CD1c-positive myeloid dendritic cell (primary cell): ENCODE data around the gene MAU2.
A peak's percentile ranks its signal among the peaks of the same experiment; 100 is the strongest.

Source experiments
- DNase-seq: peaks from one replicate; pipeline ENCODE4 v3.0.0-alpha.2; 2016; ENCODE audit errors: extremely low spot score

MAU2 gene, protein sequence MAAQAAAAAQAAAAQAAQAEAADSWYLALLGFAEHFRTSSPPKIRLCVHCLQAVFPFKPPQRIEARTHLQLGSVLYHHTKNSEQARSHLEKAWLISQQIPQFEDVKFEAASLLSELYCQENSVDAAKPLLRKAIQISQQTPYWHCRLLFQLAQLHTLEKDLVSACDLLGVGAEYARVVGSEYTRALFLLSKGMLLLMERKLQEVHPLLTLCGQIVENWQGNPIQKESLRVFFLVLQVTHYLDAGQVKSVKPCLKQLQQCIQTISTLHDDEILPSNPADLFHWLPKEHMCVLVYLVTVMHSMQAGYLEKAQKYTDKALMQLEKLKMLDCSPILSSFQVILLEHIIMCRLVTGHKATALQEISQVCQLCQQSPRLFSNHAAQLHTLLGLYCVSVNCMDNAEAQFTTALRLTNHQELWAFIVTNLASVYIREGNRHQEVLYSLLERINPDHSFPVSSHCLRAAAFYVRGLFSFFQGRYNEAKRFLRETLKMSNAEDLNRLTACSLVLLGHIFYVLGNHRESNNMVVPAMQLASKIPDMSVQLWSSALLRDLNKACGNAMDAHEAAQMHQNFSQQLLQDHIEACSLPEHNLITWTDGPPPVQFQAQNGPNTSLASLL

DNA sequence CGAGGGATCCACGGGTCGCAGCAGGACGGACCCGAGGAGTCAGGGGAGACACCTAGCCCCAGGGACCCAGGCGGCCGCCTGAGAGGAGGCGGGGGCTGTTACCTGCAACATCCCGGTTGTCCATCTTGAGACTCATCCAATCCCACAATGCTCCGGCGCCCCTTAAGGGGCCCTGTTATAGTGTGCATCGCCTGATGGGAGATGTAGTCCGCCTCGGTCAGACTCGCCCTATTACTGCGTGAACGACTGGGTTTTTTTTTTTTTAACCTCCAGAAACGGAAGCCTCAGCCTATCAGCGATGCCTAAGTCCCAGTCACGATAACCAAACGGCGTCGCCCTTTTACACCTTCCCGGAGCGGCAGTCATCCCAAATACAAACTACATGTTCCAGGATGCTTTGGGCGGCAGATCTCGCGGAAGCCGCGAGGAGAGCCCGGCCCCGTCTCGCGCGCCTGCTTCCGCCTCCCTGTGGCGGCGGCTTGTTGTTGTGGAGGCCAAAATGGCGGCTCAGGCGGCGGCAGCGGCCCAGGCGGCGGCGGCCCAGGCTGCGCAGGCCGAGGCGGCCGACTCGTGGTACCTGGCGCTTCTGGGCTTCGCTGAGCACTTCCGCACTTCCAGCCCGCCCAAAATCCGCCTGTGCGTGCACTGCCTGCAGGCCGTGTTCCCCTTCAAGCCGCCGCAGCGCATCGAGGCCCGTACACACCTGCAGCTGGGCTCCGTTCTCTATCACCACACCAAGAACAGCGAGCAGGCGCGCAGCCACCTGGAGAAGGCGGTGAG is at the start of gene MAU2, which contains the start of gene SUGP1:
Gene MAU2 (plus strand): TSS at position 469 of the 780 bp plus-strand sequence. CDS start 31 bp downstream, at position 500.
Gene SUGP1 (minus strand): TSS at position 149 of the 780 bp plus-strand sequence. CDS start 13 bp downstream, at position 136.
- peak; percentile 95 for DNase-seq

DNA sequence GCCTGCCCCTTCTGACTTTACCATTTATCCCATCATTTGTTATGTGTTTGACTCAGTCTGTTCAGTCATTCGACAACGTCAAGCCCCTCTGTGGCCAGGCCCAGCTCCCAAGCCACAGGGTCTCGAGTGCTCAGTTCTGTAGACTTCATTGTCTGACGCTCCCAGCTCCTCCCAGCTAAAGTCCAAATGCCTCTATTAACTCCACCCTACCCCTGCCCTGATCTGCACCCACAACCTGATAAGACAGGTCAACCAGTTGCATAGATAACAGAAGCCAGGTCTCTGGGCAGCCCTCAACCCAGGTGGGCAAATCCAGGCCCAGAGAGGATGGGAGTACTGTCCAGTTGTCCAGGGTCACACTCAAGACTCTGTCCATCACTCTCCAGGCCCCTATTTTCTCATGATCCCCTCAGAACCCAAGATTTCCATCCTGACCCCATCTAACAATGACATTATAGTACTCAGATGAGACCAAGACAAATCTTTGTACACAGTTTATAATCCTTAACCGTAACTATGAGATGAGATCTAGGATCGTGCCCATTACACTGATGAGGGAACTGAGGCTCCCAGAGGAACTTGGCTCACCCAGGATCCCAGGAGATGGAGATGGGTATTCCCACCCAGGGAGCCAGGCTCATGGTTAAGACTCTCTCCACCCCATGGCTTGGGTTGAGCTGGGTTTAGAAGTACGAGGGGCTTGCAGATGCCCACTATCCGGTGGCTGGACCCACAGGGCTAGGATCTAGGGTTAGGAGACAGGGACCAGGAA is 48.6 kb upstream of the MAU2 start:
- no peak for DNase-seq

DNA sequence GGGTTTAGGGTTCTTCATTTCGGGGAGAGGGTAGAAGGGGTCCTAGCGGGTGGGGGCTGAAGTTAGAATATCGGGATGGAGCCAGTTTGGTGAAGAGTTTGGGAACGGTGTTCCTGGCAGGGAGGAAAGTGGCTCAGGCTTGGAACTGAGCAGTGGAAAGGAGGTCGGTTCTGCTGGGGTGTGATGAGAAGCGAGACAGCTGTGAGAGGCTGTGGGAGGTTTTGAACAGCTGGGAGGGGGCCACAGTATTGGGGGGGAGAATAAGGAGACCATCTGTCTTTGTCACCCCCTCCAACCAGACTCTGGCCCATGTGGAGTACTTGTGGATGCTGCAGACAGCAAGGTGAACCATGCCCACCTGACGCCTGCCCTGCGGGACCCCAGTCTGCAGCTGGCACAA is 46.5 kb upstream of the MAU2 start:
- DNase-seq: no peak

DNA sequence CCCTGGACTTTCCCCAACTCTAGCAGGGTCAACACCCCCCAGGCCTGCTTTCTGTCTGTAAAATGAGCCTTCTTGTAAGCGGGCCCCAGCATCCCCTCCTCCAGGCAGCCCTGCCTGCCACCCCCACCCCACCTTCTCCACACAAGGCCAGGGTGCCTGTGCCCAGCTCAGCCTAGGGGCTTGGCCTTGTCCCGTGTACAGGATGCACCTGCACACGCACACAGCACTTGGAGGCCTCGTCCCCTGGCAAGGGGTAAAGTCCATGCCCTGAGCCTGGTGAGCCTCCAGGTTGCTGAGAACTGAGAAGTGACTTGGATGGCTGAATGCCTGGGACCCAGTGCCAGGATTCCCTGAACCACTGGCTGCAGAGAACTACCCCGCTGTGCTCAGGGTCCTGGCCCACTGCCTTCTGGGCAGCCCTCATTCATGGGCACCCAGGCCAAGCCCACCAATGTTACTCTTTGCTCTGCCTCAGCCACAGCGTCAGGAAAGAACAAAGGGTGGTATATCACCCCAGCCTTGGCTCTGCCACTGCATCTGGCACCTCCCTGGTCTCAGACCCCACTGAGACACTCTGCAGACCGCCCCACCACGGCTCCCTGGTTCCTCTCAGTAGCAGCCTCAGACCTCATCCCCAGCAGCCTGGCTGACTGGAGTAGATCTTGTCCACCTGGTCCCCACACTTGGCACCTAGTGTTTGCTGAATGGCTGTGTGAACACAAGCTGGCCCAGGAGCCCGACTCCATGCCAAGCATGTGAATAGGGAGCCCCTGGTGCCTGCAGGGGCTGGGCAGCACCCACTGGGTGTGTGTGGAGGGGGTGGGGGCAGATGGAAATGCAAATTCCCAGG is 45.7 kb upstream of the MAU2 start:
- DNase-seq: no peak

DNA sequence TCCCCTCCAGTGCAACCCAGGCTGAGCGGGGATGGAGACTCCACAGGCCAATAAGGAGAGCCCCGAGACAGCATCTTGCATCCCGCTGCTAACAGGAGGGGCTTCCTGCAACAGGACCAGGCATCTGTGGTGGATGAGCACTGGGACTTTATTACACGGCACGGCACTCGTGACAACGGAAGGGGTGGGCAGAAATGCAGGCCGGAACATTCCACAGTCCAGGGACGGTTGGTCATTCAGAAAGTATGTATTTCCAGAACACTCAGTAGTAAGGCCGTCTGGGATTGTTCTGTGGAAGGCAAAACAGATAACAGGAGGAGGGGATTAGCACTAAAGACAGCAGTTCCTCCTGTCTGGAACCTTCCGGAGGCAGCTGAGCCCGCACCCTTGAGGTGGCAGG is 44.2 kb upstream of the MAU2 start:
- no peak for DNase-seq

DNA sequence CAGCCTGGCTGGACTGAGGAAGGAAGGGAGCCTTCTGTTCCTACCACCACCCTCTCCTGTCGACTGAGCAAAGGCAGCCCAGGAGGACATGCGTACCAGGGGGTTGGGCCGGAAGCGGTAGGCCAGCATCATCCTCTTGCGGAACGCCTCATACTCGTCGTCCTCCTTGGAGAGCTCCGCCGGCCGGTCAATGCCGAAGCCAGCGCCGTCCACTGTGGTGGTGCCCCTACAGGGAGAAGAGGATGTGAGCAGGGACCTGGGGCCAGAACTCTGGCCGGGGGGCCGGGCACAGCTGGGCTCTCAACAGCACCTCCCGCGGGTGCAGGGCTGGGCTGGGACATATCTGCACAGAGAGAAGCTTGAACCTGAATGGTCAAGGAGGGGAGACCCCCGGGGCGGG is 43.8 kb upstream of the MAU2 start:
- DNase-seq: no peak

DNA sequence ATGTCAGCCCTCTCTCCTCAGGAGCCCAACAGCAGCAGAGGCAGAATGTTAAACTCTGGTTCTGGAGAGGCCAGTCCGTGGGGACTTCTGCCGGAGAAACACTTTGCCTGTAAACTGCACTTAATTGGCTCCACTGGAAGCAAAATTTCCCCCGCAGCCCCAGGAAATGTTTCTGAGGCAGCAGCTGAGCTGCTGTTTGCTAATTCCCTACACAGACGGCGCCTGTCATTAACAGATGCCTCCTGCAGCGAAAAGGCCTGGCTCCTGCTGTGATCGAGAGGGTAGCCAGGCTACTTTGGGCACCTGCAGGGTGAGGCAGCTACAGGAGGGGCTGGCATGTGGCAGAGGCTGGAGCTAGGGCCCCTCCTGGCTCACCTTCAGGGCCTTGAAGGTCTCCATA is 42.3 kb upstream of the MAU2 start:
- no peak for DNase-seq

DNA sequence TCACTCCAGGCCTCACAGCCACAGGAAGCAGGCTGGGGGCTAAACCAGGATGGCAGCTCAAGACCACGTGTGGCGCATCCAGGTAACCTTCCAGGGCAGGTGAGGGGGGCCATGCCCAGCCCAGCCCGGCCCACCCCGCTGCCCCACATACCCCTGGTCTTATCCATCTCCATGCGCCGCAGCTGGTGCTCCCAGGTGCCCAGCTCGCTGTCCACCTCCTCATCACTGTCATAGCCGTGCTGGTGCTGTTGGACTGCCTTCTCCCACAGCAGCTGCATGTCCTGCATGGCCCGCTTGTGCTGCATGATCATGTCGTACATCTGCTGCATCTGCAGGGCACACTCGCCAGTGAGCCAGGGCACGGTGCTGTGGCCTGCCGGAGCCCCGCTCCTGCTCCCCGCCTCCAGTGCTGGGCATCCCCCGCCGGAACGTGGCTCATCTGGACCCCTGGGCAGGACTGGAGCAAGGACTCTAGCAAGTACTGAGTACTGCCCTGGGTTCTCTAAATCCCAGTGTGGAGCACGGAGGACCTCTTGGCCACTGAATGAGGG is 41.5 kb upstream of the MAU2 start:
- DNase-seq: no peak

DNA sequence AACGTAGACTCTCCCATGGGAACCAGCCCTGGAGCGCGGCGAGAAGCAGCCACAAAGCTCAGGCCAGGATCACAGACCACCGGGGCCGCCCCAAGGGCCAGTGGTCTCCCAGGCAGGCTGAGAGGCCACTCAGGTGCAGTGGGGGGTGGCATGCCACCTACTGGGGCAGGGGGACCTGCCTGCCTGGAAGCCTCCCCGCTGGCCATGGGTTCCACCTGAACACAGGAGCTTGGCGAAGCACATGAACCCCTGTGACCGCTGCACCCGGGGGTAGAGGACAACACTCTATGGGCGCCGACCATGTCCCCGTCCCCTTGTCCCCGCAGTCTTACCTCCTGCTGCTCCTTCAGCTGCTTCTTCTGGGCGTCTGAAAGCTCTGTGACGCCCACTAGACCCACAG is 40.8 kb upstream of the MAU2 start:
- DNase-seq: no peak

DNA sequence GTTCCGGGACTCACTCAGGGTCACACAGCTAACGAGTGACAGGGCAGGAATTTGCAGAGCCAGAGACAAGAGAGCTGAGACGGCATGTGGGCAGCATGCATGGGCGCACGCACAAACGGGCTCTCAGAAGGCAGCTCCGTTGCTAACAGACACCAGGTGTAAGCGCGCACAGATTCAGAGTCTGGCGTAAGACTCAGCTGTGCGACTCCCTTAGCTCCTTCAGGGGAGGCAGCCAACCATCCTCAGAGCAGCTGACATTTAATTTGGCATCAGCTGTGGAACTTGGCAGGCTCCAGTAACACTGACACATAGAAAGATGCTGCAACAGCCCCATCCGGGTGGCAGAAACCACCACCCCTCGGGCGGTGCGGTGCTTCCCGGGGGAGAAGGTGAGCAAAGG is 40.1 kb upstream of the MAU2 start:
- DNase-seq: no peak

DNA sequence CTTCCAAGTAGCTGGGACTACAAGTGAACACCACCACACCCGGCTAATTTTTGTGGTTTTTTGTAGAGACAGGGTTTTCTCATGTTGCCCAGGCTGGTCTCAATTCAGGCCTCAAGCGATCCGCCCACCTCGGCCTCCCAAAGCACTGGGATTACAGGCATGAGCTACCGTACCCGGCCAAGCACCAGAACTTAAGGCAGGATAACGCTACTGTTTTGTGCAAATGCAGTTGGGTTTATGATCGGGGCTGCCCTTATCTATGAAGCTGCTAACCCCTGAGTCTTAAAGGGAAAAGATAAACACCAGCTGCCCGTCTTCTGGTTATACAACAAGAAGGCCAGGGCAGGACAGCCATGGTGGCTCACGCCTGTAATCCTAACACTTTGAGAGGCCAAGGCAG is 34.9 kb upstream of the MAU2 start:
- DNase-seq: no peak

DNA sequence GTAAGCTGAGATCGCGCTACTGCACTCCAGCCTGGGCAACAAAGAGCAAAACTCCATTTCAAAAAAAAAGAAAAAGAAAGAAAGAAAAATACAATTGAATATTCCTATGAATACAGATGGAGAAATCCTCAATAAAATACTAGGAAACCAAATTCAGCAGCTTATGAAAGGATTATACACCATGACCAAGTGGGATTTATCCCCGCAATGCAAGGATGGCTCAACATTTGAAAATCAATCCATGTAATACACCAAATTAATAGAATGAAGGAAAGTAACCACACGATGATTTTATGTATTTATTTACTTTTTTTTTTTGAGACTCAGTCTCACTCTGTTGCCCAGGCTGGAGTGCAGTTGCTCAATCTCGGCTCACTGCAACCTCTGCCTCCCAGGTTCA is 28.0 kb upstream of the MAU2 start:
- DNase-seq: no peak

DNA sequence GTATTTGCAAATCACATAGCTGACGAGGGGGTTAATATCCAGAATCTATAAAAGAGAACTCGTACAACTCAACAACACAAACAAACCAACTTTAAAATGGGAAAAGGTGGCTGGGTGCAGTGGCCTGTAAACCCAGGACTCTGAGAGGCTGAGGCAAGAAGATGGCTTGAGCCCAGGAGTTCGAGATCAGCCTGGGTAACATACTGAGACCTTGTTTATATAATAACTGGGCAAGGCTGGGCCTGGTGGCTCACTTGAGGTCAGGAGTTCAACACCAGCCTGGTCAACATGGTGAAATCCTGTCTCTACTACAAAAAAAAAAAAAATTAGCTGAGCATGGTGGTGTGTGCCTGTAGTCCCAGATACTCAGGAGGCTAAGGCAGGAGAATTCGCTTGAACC is 25.7 kb upstream of the MAU2 start:
- no peak for DNase-seq

DNA sequence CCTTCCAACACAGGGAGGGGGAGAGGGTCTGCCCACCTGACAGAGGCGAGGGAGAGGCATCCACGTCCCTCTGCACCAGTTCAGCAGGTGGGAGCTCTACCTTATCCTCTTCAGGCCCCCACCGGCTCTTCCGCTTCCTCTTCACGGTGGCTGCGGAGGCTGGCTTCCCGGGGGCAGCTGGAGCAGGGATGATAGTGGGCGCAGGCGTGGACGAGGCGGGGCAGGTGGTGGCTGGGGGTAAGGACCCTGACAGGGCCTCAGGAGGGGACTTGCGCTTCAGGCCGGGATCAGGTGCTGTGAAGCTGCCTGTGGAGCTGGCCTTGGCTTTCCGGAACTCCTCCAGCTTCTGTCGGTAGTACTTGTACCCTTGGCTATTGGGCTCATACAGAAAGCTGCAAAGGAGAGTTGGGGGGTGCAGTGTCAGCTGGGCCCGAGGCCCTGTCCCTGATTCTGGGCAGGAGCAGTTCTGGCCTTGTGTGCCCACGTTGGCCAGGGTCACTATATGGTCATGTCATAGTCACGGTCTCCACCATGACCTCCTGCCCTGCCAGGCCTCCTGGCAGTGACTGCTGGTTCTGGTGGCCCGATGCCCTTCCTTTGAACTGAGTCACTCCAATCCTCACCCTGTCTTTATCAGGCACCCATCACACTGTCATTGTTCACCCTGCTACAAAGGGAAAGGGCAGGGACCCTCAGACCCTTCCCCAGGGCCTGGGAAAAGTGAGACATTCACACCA is 23.5 kb upstream of the MAU2 start:
- DNase-seq: no peak

DNA sequence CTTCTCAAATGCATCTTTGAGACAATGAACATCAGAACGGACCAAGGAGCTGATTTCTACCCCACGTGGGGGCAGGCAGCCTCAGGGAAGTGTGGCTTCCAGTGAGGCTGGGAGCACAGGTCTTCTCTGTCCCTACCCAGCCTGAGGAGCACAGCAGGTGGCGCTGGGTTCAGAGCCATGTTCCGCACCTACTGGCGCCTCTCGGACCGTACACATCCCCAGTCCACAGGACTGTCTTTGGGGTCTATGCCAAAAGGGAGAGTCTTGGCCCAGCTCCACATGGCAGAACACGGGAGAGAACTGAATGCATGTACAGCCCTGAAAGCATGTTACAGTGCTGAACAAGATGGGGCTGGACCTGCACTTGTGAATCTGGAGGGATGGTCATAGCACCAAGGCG is 22.9 kb upstream of the MAU2 start:
- no peak for DNase-seq

DNA sequence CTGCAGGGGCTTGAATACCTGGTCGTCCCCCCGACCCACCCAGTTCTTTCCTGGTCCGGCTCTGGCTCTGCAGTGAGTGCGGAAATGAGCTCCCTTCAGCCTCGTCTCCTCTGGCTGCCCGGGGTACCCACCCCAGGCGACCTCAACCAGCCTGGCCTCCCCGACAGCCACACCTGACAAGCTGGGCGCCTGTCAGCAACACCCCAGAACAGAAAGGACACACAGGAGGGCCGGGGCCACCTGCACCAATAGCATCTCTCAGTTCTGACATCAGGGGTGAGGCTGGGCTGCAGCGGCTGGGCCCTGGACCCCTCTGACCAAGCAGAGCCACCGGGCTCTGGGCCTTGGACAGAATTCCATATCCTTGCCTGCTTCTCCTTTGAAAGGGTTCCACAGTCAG is 20.0 kb upstream of the MAU2 start:
- no peak for DNase-seq

DNA sequence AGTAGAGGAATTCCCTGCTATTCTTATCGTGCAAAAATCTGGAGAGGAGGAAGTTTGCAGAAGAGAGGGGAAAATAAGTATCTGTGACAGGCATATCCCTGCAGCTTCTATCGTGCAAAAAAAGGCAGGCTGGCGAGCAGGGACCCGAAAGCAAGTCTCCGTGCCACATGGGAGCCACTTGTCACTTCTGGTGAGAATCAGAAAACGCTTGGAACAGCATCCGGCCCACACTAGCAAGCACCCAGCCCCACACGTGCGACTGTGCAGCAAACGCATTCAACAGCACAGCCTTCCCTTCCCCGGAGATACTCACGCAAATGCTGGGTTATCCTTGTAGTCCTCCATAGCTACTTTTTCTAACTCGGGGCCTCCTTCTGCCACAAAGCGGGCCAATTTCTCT is 17.2 kb upstream of the MAU2 start:
- DNase-seq: no peak

DNA sequence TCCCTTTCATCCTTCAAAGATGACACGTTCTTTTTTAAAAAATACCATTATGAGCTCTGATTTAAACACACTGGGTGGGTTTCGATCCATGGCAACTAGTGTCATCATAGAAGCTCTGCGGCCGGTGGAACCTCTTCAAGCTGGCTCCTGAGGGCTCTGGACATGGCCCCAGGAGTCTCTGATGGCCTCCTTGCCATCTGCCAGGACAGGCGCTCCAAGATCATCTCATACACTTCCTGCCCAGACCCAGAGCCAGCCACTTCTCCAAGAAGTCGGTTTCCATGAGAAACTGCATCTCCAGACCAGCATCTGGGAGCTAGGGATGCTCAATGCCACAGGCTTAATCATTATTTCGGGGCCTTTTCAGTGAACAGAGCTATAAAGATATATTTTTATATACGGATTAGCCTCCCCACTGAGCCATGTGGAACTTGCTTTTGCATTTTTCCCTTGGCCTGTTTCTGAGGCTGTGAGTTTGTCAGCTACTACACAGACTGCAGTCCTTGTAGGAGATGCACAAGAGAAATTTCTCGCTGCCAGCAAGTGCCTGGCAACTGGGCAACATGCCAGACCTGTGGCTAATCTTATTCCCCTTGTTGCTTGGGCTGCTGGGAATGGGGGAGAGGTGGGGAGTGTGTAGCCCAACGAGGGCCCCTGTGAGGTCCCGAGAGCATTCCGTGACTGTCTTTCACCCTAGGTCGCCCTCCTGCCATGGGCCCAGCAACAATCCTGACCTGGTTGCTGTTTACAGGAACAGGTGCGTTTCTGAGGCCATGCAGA is 16.3 kb upstream of the MAU2 start:
- DNase-seq: no peak

DNA sequence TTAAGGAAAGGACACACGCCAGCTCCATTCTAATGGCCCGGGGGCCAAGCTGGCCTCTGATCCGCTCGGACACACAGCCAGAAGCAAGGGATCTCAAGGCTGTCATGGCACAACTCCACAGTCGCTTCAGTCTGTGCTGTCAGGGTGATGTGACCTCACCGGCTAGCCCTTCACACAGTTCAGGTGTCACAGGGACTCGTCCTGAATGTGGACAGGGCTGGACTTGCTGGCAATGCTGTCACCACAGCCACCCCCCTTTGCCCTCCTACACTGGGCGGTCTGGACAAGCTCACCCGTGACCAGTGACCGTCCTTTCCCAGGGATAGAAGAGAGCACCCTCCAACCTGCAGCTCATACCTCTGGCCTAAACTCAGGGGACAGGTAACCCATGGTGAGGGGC is 15.6 kb upstream of the MAU2 start:
- DNase-seq: no peak
